Activated CD8-positive, alpha-beta T cell treated with anti-CD3 and anti-CD28 coated beads, Interleukin-2, amount 10 ng/mL, durations not matched to agents 7 days and 5 days (primary cell): Measurements from ENCODE around the gene EBF4. TPM values are rescaled to one million over a fixed set of nuclear protein-coding genes. Genes with fewer than 3 reads are reported as not detected.
"Not testable (repeated sequence)": the region's sequence is repeated elsewhere in the genome, so short reads cannot be mapped to it uniquely, and the experiment has no call there.

ENCODE experiments used
- ATAC-seq: fragments of 150-1000 bp; cut with Tn5 transposase; one replicate; pipeline ENCODE4 v1.10.0; 2021; ENCODE audit warnings: moderate library complexity
- CTCF ChIA-PET: fragments of 350-600 bp; sonication (Branson Sonifier 250); formaldehyde crosslinking; loops from one replicate; lab custom pipeline; 2021; ENCODE audit warnings: antibody characterized with exemption; lab: Charles Lee
- POLR2A ChIA-PET: fragments of 350-600 bp; sonication (Branson Sonifier 250); formaldehyde crosslinking; loops from one replicate; lab custom pipeline; 2021; ENCODE audit warnings: antibody characterized with exemption; lab: Charles Lee
- DNase-seq: peaks from one replicate; pipeline ENCODE4 v3.0.0-alpha.2; 2020
- H3K27ac Mint-ChIP-seq: one replicate; pipeline ENCODE4 v1.8.0; 2021; ENCODE audit warnings: mild to moderate bottlenecking, mixed read lengths
- H3K27me3 Mint-ChIP-seq: one replicate; pipeline ENCODE4 v1.8.0; 2021; ENCODE audit warnings: low read depth, mixed read lengths
- H3K36me3 Mint-ChIP-seq: one replicate; pipeline ENCODE4 v1.8.0; 2021; ENCODE audit warnings: low read depth, mixed read lengths
- H3K4me1 Mint-ChIP-seq: one replicate; pipeline ENCODE4 v1.8.0; 2021; ENCODE audit warnings: low read depth, mixed read lengths
- H3K4me3 Mint-ChIP-seq: one replicate; pipeline ENCODE4 v1.8.0; 2021; ENCODE audit warnings: mild to moderate bottlenecking, mixed read lengths
- H3K9me3 Mint-ChIP-seq: one replicate; pipeline ENCODE4 v1.8.0; 2022; ENCODE audit warnings: mixed read lengths; ENCODE audit not compliant: insufficient read depth
- total RNA-seq, 2 experiments: library from RNA; stranded (reverse); gene quantifications; one replicate each; pipeline ENCODE4 v1.2.3, GENCODE V29; 2021

The EBF4 gene
- total RNA-seq, 2 experiments from 2014 or later = not detected

GRCh38 chr20:2799688-2800520, 107.3 kb downstream of the EBF4 start:
- Mint-ChIP-seq H3K27me3 (peaks cover 48% of the 10 kb centered on the region), H3K27ac (peak overlapping the region; percentile 57), H3K4me1 (peaks cover 32% of the 10 kb centered on the region), H3K9me3 (no peaks in the 10 kb centered on the region), H3K36me3 (peaks cover 3% of the 10 kb centered on the region), H3K4me3 (peak overlapping the region; percentile 76)
- no peak for DNase-seq
- ATAC-seq = no peak
- ChIA-PET CTCF (no interaction called here), POLR2A (interaction anchor here (1.3 kb wide), 1 partner anchor 41 kb away, joined by 3 read pairs; the partner anchor contains the start of gene VPS16)

DNA sequence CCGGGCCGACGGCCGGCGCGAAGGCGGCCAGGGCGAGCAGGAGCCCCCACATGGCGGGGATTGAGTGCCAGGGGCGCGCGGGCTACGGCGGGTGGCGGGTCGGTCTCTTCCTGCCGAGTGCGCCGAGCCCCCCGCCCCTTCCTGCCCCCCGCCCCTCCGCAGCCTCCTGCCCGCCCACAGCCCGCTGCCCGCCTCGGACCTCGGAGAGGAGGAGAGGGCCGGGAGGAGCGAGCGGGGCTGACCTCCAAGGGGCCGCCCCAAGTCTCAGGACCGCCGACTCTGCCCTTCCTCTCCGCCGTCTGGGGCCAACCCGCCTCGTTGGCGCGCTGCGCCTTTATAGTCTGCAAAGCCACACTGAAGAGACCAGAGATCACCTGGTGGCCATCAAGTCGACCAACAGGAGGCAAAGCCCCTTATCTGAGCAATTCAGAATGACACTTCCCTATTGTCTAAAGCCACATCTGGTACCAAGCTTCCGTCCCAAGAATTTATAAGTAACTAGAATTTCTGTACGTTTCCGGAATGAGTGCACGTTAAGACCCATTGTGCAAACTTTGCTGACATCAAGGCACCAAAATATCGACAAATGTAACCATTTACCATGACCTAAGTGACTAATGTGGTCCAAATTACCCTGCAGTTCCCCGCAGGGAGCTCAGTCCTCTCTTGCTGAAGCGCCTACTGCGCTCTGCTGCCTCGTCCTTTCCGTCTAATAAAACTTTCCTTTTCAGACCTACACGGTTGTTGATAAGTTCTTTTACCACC, 108.1 kb downstream of the EBF4 start, which contains the start of gene CPXM1:
CPXM1 (minus strand) TSS at position 107 of the 765 bp plus-strand sequence; CDS start at position 52, 55 bp downstream.
- H3K27me3 Mint-ChIP-seq = peaks cover 53% of the 10 kb centered on the region
- POLR2A ChIA-PET = interaction anchor here (0.5 to 1.3 kb wide), 3 partner anchors 8 to 331 kb away, joined by 3 to 4 read pairs (median 3); partner anchors contain the start of gene VPS16

GRCh38 chr20:2801286-2801728, 108.7 kb downstream of the EBF4 start:
- DNase-seq (no peak), ATAC-seq (no peak)
- CTCF ChIA-PET = interaction anchor here (0.7 to 1.0 kb wide), 2 partner anchors 20 to 42 kb away, joined by 3 to 4 read pairs; no protein-coding TSS in a partner anchor
- Mint-ChIP-seq H3K36me3 (peaks cover 3% of the 10 kb centered on the region), H3K27me3 (peaks cover 58% of the 10 kb centered on the region), H3K9me3 (no peaks in the 10 kb centered on the region), H3K4me3 (peak overlapping the region; percentile 60), H3K27ac (no peak overlapping the region), H3K4me1 (peaks cover 32% of the 10 kb centered on the region)
- POLR2A ChIA-PET = interaction anchor here (0.5 to 1.3 kb wide), 3 partner anchors 8 to 331 kb away, joined by 3 to 4 read pairs (median 3); partner anchors contain the start of gene VPS16

More for the DNA sequence above, 108.1 kb downstream of the EBF4 start, which contains the start of gene CPXM1:
- Mint-ChIP-seq H3K36me3 (peaks cover 3% of the 10 kb centered on the region), H3K27ac (peak within 1 kb of the TSS; percentile 57), H3K9me3 (no peaks in the 10 kb centered on the region), H3K4me1 (peaks cover 32% of the 10 kb centered on the region), H3K4me3 (peak within 1 kb of the TSS; percentile 76)
- no peak for DNase-seq
- peak; percentile 49 for ATAC-seq
- CTCF ChIA-PET = interaction anchor here (0.7 to 1.0 kb wide), 2 partner anchors 21 to 43 kb away, joined by 3 to 4 read pairs; no protein-coding TSS in a partner anchor

DNA sequence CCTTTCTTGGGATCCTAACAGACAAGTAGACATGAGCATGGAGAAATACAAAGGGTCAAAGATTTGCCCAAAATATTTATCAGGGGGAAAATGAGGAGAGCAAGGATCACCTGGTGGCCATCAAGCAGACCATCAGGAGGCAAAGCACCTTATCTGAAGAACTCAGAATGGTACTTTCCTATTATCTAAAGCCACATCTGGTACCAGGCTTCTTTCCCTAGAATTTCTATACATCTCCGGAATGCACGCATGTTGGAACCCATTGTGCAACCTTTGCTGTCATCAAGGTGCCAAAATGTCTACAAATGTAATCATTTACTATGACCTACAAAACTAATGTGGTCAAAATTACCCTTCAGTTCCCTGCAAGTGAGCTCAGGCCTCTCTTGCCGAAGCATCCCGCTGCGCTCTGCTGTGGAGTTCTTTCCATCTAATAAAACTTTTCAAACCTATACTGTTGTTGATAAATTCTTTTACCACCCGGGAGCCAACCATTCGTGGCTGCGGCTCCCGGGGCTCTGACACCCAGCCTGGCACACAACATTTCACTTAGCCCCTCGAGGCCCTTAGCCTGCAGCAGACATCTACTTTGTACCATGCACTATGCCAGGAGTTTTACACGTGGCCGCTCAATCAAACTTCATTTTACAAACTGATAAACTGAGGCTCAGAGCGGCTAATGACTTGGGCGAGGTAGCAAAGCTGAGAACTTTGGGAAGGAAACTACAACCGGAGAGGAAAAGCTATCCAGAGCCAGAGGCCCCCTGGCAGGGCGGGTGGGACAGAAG, 111.7 kb downstream of the EBF4 start:
- ATAC-seq (no peak), DNase-seq (no peak)
- Mint-ChIP-seq H3K4me3 (no peak overlapping the region), H3K27me3 (peaks cover 67% of the 10 kb centered on the region), H3K4me1 (peaks cover 21% of the 10 kb centered on the region), H3K9me3 (no peaks in the 10 kb centered on the region), H3K36me3 (peaks cover 3% of the 10 kb centered on the region), H3K27ac (no peak overlapping the region)
- ChIA-PET CTCF (no interaction called here), POLR2A (interaction anchor here (0.6 kb wide), 1 partner anchor 22 kb away, joined by 3 read pairs; no protein-coding TSS in a partner anchor)

DNA sequence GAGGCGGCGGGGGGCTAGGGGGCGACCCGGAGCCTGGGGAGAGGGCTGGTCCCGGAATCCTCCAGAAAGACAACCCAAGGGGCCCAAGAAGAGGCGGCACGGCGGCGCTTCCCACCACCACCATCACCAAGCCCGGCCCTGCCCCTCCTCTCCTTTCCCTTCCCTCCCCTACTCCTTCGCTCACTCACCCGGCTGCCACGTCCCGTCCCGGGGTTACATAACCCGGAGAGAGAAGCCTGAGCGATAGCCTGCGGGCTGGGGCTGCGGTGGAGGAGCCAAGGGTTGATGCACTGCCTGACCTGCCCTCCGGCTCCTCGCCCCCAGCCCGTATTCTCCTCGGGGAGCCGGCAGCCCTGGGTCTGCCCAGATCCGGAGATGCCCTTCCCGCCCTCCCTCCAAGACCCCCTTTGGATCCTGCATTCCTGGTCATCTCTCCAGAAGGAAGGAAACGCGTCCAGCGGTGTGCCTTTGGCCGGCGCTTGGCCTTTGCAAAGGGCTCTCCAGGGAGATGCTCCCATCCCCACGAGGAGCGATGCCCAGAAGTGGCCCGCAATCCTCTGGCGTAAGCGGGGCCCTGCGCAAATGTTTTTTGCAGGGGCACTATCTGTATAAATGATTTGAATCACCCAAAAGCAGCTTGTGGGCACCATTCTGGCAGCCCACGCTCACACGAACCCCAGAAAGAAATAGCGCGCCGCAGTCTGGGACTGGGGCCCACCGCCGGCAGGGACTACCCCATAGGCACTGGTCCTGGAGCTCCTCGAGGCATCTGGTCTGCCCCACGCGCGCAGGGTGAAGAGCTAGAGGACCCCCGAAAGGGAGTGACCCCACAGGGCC, 112.5 kb downstream of the EBF4 start:
- no peak for DNase-seq
- POLR2A ChIA-PET = interaction anchor here (0.6 kb wide), 1 partner anchor 21 kb away, joined by 3 read pairs; no protein-coding TSS in a partner anchor

DNA sequence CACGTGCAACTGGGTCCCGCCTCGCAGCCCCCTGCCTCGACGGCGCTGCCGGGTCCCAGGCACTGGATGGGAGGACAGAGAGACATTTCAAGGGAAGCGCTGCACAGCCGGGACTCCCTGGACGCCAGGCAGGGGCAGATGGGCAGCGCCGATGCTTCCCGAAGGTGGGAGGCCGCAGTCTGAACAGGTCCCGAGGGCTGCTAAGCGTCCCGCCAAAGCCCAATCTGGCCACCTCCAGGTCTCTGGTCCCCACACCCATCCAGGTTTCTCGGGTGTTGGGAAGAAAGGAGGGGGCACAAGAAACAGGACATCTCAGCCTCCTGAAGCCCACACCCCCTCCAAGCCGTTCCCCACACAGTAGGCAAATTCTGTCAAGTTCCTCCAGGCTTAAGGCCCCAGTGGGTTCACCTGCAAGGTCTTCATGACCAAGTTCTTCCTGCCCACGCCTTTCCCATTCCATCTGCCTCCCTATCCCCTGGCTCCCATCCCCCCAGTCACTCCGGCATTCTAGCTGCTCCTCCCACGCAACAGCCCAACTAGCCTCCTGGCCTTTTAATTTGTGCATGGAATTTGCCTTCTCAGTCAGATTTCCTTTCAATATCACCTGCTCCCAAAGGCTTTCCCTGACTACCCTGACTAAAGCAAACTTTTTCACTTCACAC, 113.2 kb downstream of the EBF4 start:
- ATAC-seq (no peak), DNase-seq (no peak)
- H3K4me3 Mint-ChIP-seq = no peak overlapping the region
- POLR2A ChIA-PET = no interaction called here
- no peaks in the 10 kb centered on the region for H3K36me3 Mint-ChIP-seq
- H3K27me3 Mint-ChIP-seq = peaks cover 57% of the 10 kb centered on the region
- H3K4me1 Mint-ChIP-seq = peaks cover 9% of the 10 kb centered on the region
- no peak overlapping the region for H3K27ac Mint-ChIP-seq
- CTCF ChIA-PET = no interaction called here
- H3K9me3 Mint-ChIP-seq = no peaks in the 10 kb centered on the region

More for the DNA sequence above, 112.5 kb downstream of the EBF4 start:
- no peak for ATAC-seq
- no peaks in the 10 kb centered on the region for H3K9me3 Mint-ChIP-seq
- peaks cover 58% of the 10 kb centered on the region for H3K27me3 Mint-ChIP-seq
- peaks cover 12% of the 10 kb centered on the region for H3K4me1 Mint-ChIP-seq
- H3K36me3 Mint-ChIP-seq = peaks cover under 1% of the 10 kb centered on the region
- CTCF ChIA-PET = no interaction called here
- no peak overlapping the region for H3K4me3 Mint-ChIP-seq
- no peak overlapping the region for H3K27ac Mint-ChIP-seq

DNA sequence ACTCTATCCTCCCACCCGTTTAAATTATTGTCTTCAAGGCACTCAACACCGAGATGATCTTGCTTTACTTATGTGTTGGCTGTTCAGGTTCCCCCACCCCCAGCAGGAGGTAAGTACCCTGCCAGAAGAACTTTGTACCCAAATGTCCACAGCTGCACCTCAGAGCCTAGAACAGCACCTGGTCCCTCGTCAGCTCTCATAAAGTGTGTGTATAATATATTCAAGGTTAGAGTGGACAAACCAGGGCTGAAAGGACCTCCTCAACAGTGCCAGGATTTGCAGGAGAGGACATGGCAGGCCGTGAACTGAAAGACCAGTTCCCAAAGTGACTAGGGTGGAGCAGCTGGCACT, 113.7 kb downstream of the EBF4 start:
- Mint-ChIP-seq H3K4me3 (no peak overlapping the region), H3K4me1 (peaks cover 4% of the 10 kb centered on the region), H3K9me3 (no peaks in the 10 kb centered on the region), H3K27ac (no peak overlapping the region), H3K27me3 (peaks cover 57% of the 10 kb centered on the region), H3K36me3 (no peaks in the 10 kb centered on the region)
- CTCF ChIA-PET = no interaction called here
- DNase-seq (no peak), ATAC-seq (no peak)
- POLR2A ChIA-PET = no interaction called here

DNA sequence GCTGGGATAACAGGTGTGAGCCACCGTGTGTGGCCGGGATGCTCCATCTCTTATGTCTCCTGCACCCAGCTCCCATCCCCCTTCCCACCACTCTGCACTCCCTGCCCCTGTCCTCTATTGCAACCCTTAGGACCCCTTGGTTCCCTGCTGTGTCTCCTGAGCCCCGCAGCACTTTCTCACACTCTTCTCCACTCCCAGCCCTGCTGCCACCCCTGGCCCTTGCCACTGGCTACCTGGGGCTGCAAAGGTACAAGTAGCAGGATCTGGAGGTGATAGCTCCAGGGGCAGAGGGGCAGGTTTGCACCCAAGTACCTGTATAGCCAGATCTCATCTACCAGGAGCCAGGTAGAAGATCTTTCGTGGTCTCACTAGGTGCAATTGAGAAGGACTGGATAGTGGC, 114.4 kb downstream of the EBF4 start:
- ChIA-PET POLR2A (no interaction called here), CTCF (no interaction called here)
- Mint-ChIP-seq H3K4me1 (no peaks in the 10 kb centered on the region), H3K27ac (no peak overlapping the region), H3K4me3 (no peak overlapping the region), H3K9me3 (peaks cover 2% of the 10 kb centered on the region), H3K27me3 (peaks cover 57% of the 10 kb centered on the region), H3K36me3 (no peaks in the 10 kb centered on the region)
- ATAC-seq = no peak
- no peak for DNase-seq

- H3K27ac Mint-ChIP-seq, H3K4me3 Mint-ChIP-seq, CTCF ChIA-PET, DNase-seq, ATAC-seq, H3K4me1 Mint-ChIP-seq, H3K36me3 Mint-ChIP-seq, POLR2A ChIA-PET, H3K9me3 Mint-ChIP-seq: not testable (repeated sequence)
- H3K27me3 Mint-ChIP-seq = peaks cover 57% of the 10 kb centered on the region
These were observed 115.3 kb downstream of the EBF4 start for GRCh38 chr20:2807929-2808328.

GRCh38 chr20:2809690-2810089, 117.1 kb downstream of the EBF4 start:
- Mint-ChIP-seq H3K27ac (no peak overlapping the region), H3K4me1 (no peaks in the 10 kb centered on the region), H3K27me3 (peaks cover 60% of the 10 kb centered on the region), H3K36me3 (no peaks in the 10 kb centered on the region), H3K4me3 (no peak overlapping the region), H3K9me3 (peaks cover 6% of the 10 kb centered on the region)
- ChIA-PET CTCF (no interaction called here), POLR2A (no interaction called here)
- ATAC-seq (no peak), DNase-seq (no peak)
